HepG2 (cell line): ENCODE results near the gene IRF7. TPM values are rescaled to one million over a fixed set of nuclear protein-coding genes. Genes with fewer than 3 reads are reported as not detected.

ENCODE experiments used
- ATM ChIP-seq: fragments of 450-650 bp; IDR thresholded peaks from 2 replicates; pipeline ENCODE4 v1.7.1; 2017; ENCODE audit warnings: mild to moderate bottlenecking, borderline replicate concordance
- CCDC6 ChIP-seq: sonication (generic); formaldehyde crosslinking; IDR thresholded peaks from 2 replicates; pipeline ENCODE4 v1.8.1; 2022; ENCODE audit warnings: mild to moderate bottlenecking, missing genetic modification reagents, moderate library complexity
- CSRNP1 ChIP-seq: sonication (generic); formaldehyde crosslinking; IDR thresholded peaks from 2 replicates; pipeline ENCODE4 v1.8.1; 2023; ENCODE audit warnings: mild to moderate bottlenecking, missing genetic modification reagents
- DMAP1 ChIP-seq: IDR thresholded peaks from 2 replicates; pipeline ENCODE4 v1.6.1; 2016
- DR1 ChIP-seq: sonication (generic); formaldehyde crosslinking; IDR thresholded peaks from 2 replicates; pipeline ENCODE4 v1.8.0; 2021; ENCODE audit warnings: mild to moderate bottlenecking, missing genetic modification reagents, inconsistent platforms
- EED ChIP-seq: sonication (generic); formaldehyde crosslinking; IDR thresholded peaks from 2 replicates; pipeline ENCODE4 v1.5.0; 2020; ENCODE audit warnings: mild to moderate bottlenecking, missing genetic modification reagents
- FOSL2 ChIP-seq: sonication (generic); formaldehyde crosslinking; IDR thresholded peaks from 2 replicates; pipeline ENCODE4 v1.4.0; 2020; ENCODE audit warnings: missing genetic modification reagents
- FOXJ3 ChIP-seq: sonication (generic); formaldehyde crosslinking; IDR thresholded peaks from 2 replicates; pipeline ENCODE4 v1.4.0; 2020; ENCODE audit warnings: missing genetic modification reagents, mild to moderate bottlenecking, borderline replicate concordance
- GMEB2 ChIP-seq: IDR thresholded peaks from 2 replicates; pipeline ENCODE4 v1.6.1; 2016; ENCODE audit warnings: missing biosample characterization, missing genetic modification reagents, low read depth
- GRHL1 ChIP-seq: sonication (generic); formaldehyde crosslinking; conservative IDR thresholded peaks from 2 replicates; pipeline ENCODE4 v1.8.0; 2022; ENCODE audit warnings: missing genetic modification reagents
- HNRNPK ChIP-seq: fragments of 200-400 bp; formaldehyde crosslinking; IDR thresholded peaks from 2 replicates; pipeline ENCODE4 v1.6.1; 2018; ENCODE audit warnings: low read length, low read depth, moderate library complexity, mild to moderate bottlenecking; ENCODE audit not compliant: poor library complexity, severe bottlenecking
- HOMEZ ChIP-seq: IDR thresholded peaks from 2 replicates; pipeline ENCODE4 v1.6.1; 2016; ENCODE audit warnings: low read depth
- IRF9 ChIP-seq: sonication (generic); formaldehyde crosslinking; IDR thresholded peaks from 2 replicates; pipeline ENCODE4 v1.8.0; 2022; ENCODE audit warnings: missing genetic modification reagents, mild to moderate bottlenecking, borderline replicate concordance
- MZF1 ChIP-seq: sonication (generic); formaldehyde crosslinking; IDR thresholded peaks from 2 replicates; pipeline ENCODE4 v1.8.1; 2023; ENCODE audit warnings: mild to moderate bottlenecking, missing genetic modification reagents, borderline replicate concordance
- NRL ChIP-seq: sonication (generic); formaldehyde crosslinking; IDR thresholded peaks from 2 replicates; pipeline ENCODE4 v1.5.0; 2020; ENCODE audit warnings: missing genetic modification reagents, mild to moderate bottlenecking, moderate library complexity, borderline replicate concordance
- REL ChIP-seq: sonication (generic); formaldehyde crosslinking; conservative IDR thresholded peaks from 2 replicates; pipeline ENCODE4 v1.8.0; 2022; ENCODE audit warnings: mild to moderate bottlenecking, missing genetic modification reagents, moderate library complexity
- SP1 ChIP-seq, 2 experiments: fragments of 450-650 bp in 1 of 2; sonication (generic) in 1 of 2; formaldehyde crosslinking in 1 of 2; IDR thresholded peaks; 2 replicates each; pipeline versions ENCODE4 v1.4.0 to v1.6.1; 2016 to 2020; ENCODE audit warnings: missing genetic modification reagents in 1 of 2
- ZNF562 ChIP-seq: sonication (generic); formaldehyde crosslinking; IDR thresholded peaks from 2 replicates; pipeline ENCODE4 v1.8.0; 2022; ENCODE audit warnings: missing genetic modification reagents, borderline replicate concordance
- ZNF572 ChIP-seq: sonication (generic); formaldehyde crosslinking; IDR thresholded peaks from 2 replicates; pipeline ENCODE4 v1.5.1; 2020; ENCODE audit warnings: mild to moderate bottlenecking, missing genetic modification reagents
- ZNF788 ChIP-seq: sonication (generic); formaldehyde crosslinking; IDR thresholded peaks from 2 replicates; pipeline ENCODE4 v1.5.0; 2020; ENCODE audit warnings: mild to moderate bottlenecking, missing genetic modification reagents, borderline replicate concordance
- ZSCAN12 ChIP-seq: sonication (generic); formaldehyde crosslinking; IDR thresholded peaks from 2 replicates; pipeline ENCODE4 v1.9.0; 2021; ENCODE audit warnings: mild to moderate bottlenecking, missing genetic modification reagents
- polyA plus RNA-seq, 8 experiments: library from polyadenylated mRNA; depleted of rRNA in 3 of 8; stranded (reverse) in 7 of 8; unstranded in 1 of 8; fragments of >200 nt; fragmentation: Illumina TruSeq in 4 of 8; extraction: Trizol in 4 of 8; gene quantifications; 2 replicates each; pipeline versions ENCODE4 v1.2.1 to v1.2.3, GENCODE V29; 2011 to 2016; ENCODE audit warnings: low read depth in 4 of 8, missing spikeins in 1 of 8, mixed read lengths in 1 of 8; ENCODE audit not compliant: insufficient read depth in 1 of 8
- total RNA-seq, 5 experiments: library from RNA; depleted of rRNA; stranded (reverse); fragments of >200 nt; fragmentation: Illumina TruSeq; extraction: Trizol; gene quantifications; 2 replicates each; pipeline ENCODE4 v1.2.3, GENCODE V29; 2016; ENCODE audit warnings: low read depth in 1 of 5

Gene IRF7
- total and polyA plus RNA-seq, 2 of the 13 experiments (the other 11 are each of a cell fraction or from before 2014, with no cell fraction given) = not detected

- TF ChIP-seq SP1 (IDR thresholded peaks at IDR 0.05) (no peak), SP1 (CRISPR knock-in tag; IDR thresholded peaks at IDR 0.05) (no peak), REL (CRISPR knock-in tag) (no peak), DR1 (no peak), GRHL1 (CRISPR knock-in tag) (no peak), CCDC6 (0 out of 2 replicates have a peak, but pooled peaks have one; percentile 8), NRL (CRISPR knock-in tag) (no peak), GMEB2 (CRISPR knock-in tag) (no peak), ZSCAN12 (CRISPR knock-in tag) (no peak), IRF9 (CRISPR knock-in tag) (0 out of 2 replicates have a peak, but pooled peaks have one; percentile 16), HNRNPK (no peak), CSRNP1 (CRISPR knock-in tag) (no peak), ATM (no peak), FOSL2 (CRISPR knock-in tag) (no peak), FOXJ3 (no peak), ZNF572 (CRISPR knock-in tag) (0 out of 2 replicates have a peak, but pooled peaks have one; percentile 58), HOMEZ (CRISPR knock-in tag) (no peak), ZNF562 (CRISPR knock-in tag) (no peak), MZF1 (CRISPR knock-in tag) (no peak), ZNF788 (CRISPR knock-in tag) (no peak), EED (peak; percentile 29; the same call in 1 of the 2 replicates), DMAP1 (CRISPR knock-in tag) (peak; percentile 30; the same call in 1 of the 2 replicates)
Observed at GRCh38 chr11:567629-568292, 48.0 kb downstream of the IRF7 start (continued).
